Natural killer cell (primary cell): ENCODE results near the gene PHACTR2. TPM values are rescaled to one million over a fixed set of nuclear protein-coding genes. Genes with fewer than 3 reads are reported as not detected.
"Not testable (repeated sequence)": the region's sequence is repeated elsewhere in the genome, so short reads cannot be mapped to it uniquely, and the experiment has no call there.

ENCODE experiments used
- ATAC-seq, 3 donors: fragments of 150-1000 bp in 2 of 3; fragments of 200-7000 bp in 1 of 3; cut with Tn5 transposase; 1 replicate in 1 of 3; 2 replicates in 2 of 3; pipeline ENCODE4 v1.10.0; 2021; ENCODE audit warnings: mild to moderate bottlenecking in 2 of 3, moderate library complexity in 2 of 3
- DNase-seq, 2 donors: peaks; one replicate each; pipeline versions ENCODE4 v3.0.0 to v3.0.0-alpha.2; 2013 to 2021; ENCODE audit warnings: mixed read lengths in 1 of 2
- H3K27ac ChIP-seq: one replicate; pipeline ENCODE4 v1.5.1; 2013; ENCODE audit warnings: mild to moderate bottlenecking, low read length
- H3K27me3 ChIP-seq: one replicate; pipeline ENCODE4 v1.6.1; 2013; ENCODE audit warnings: low read length; ENCODE audit not compliant: control insufficient read depth, insufficient read depth
- H3K36me3 ChIP-seq: one replicate; pipeline ENCODE4 v1.6.1; 2013; ENCODE audit warnings: low read length; ENCODE audit not compliant: control insufficient read depth, insufficient read depth
- H3K4me1 ChIP-seq: one replicate; pipeline ENCODE4 v1.6.1; 2013; ENCODE audit warnings: low read length; ENCODE audit not compliant: control insufficient read depth, insufficient read depth
- H3K4me3 ChIP-seq: one replicate; pipeline ENCODE4 v1.5.1; 2013; ENCODE audit warnings: low read length
- H3K9me3 ChIP-seq: one replicate; pipeline ENCODE4 v1.6.1; 2013; ENCODE audit warnings: low read length; ENCODE audit not compliant: control insufficient read depth, insufficient read depth
- H3K27ac Mint-ChIP-seq, 2 donors: one replicate each; pipeline ENCODE4 v1.8.0; 2022; ENCODE audit warnings: mild to moderate bottlenecking in 2 of 2, mixed read lengths in 2 of 2, moderate library complexity in 1 of 2
- H3K27me3 Mint-ChIP-seq, 2 donors: one replicate each; pipeline ENCODE4 v1.8.0; 2022; ENCODE audit warnings: low read depth in 2 of 2, mixed read lengths in 2 of 2
- H3K36me3 Mint-ChIP-seq: one replicate; pipeline ENCODE4 v1.8.0; 2022; ENCODE audit warnings: mixed read lengths
- H3K4me1 Mint-ChIP-seq, 2 donors: one replicate each; pipeline ENCODE4 v1.8.0; 2022; ENCODE audit warnings: mixed read lengths in 2 of 2
- H3K4me3 Mint-ChIP-seq: one replicate; pipeline ENCODE4 v1.8.0; 2022; ENCODE audit warnings: mild to moderate bottlenecking, moderate library complexity, mixed read lengths
- H3K9me3 Mint-ChIP-seq, 2 donors: one replicate each; pipeline ENCODE4 v1.8.0; 2022; ENCODE audit warnings: mixed read lengths in 2 of 2
- CTCF ChIP-seq: fragments of 200-600 bp; IDR thresholded peaks from one replicate; pipeline ENCODE4 v1.8.0; 2022; ENCODE audit warnings: antibody characterized with exemption
- WGBS: methylation state at CpG from one replicate; pipeline ENCODE4 v1.1.7; 2013; ENCODE audit warnings: missing lambda C conversion rate; ENCODE audit not compliant: insufficient coverage; 5-methylcytosine and 5-hydroxymethylcytosine counted together
- intact Hi-C: fragments of 100-400 bp; cut with micrococcal nuclease; formaldehyde crosslinking; loops from one replicate; pipeline ENCODE4 v1.14.2; 2022
- total RNA-seq, 4 donors: library from RNA; stranded (reverse); fragments of 120-200 nt in 1 of 4; gene quantifications; one replicate each; pipeline versions ENCODE4 v1.2.3 to v1.2.4, GENCODE V29; 2013 to 2022

The PHACTR2 gene
- total RNA-seq, 3 donors from 2014 or later (not counting 1 experiment from before 2014, with no cell fraction given): 23.8 to 32.7 (median 24.9) TPM

- H3K9me3 ChIP-seq: no peaks in the 10 kb centered on the region
- intact Hi-C loops: no loop called here
- Mint-ChIP-seq H3K27ac (no peak overlapping the region), H3K27me3 (no peaks in the 10 kb centered on the region), H3K4me3 (no peak overlapping the region), H3K9me3 (no peaks in the 10 kb centered on the region), H3K36me3 (no peaks in the 10 kb centered on the region), H3K4me1 (peaks cover 11 to 33% of the 10 kb centered on the region in 2 donors)
- no peak for TF ChIP-seq CTCF
- DNase-seq (no peak), ATAC-seq (no peak)
- 51% methylated on average over 6 of the region's 6 CpGs for WGBS
- no peaks in the 10 kb centered on the region for H3K36me3 ChIP-seq
- peaks cover 3% of the 10 kb centered on the region for H3K4me1 ChIP-seq
- H3K4me3 ChIP-seq: no peak overlapping the region
- no peak overlapping the region for H3K27ac ChIP-seq
- H3K27me3 ChIP-seq: no peaks in the 10 kb centered on the region
These were observed 30.0 kb upstream of the PHACTR2 start for GRCh38 chr6:143647732-143648131.

GRCh38 chr6:143649319-143649718 lies 28.4 kb upstream of the PHACTR2 start:
- H3K36me3 ChIP-seq, DNase-seq, H3K27me3 Mint-ChIP-seq, H3K27me3 ChIP-seq, ATAC-seq, H3K36me3 Mint-ChIP-seq, H3K9me3 ChIP-seq, H3K27ac Mint-ChIP-seq, H3K4me3 ChIP-seq, H3K9me3 Mint-ChIP-seq, intact Hi-C loops, H3K4me3 Mint-ChIP-seq, H3K4me1 ChIP-seq, H3K27ac ChIP-seq: not testable (repeated sequence)
- peaks cover 11 to 33% of the 10 kb centered on the region in 2 donors for H3K4me1 Mint-ChIP-seq
- 100% methylated on average over 1 of the region's 1 CpG for WGBS

- H3K9me3 ChIP-seq, H3K36me3 Mint-ChIP-seq, H3K36me3 ChIP-seq, H3K4me1 ChIP-seq, ATAC-seq, H3K27ac Mint-ChIP-seq, H3K9me3 Mint-ChIP-seq, H3K4me3 Mint-ChIP-seq, DNase-seq, intact Hi-C loops, H3K27me3 Mint-ChIP-seq, H3K4me3 ChIP-seq, H3K27ac ChIP-seq, H3K27me3 ChIP-seq: not testable (repeated sequence)
- WGBS: 94% methylated on average over 3 of the region's 4 CpGs
- H3K4me1 Mint-ChIP-seq: peaks cover 11 to 32% of the 10 kb centered on the region in 2 donors
These were observed 26.4 kb upstream of the PHACTR2 start for GRCh38 chr6:143651328-143651727.

- WGBS: 92% methylated on average over 6 of the region's 6 CpGs
- no peak for TF ChIP-seq CTCF
These were observed 24.9 kb upstream of the PHACTR2 start for GRCh38 chr6:143652841-143653331.

More at GRCh38 chr6:143652841-143653331, 24.9 kb upstream of the PHACTR2 start:
- DNase-seq: no peak
- Histone ChIP-seq H3K27me3 (no peaks in the 10 kb centered on the region), H3K4me3 (no peak overlapping the region), H3K36me3 (no peaks in the 10 kb centered on the region), H3K9me3 (peaks cover 5% of the 10 kb centered on the region), H3K27ac (no peak overlapping the region), H3K4me1 (no peaks in the 10 kb centered on the region)
- Mint-ChIP-seq H3K27me3 (no peaks in the 10 kb centered on the region), H3K36me3 (no peaks in the 10 kb centered on the region), H3K4me3 (no peak overlapping the region), H3K27ac (no peak overlapping the region), H3K9me3 (no peaks in the 10 kb centered on the region), H3K4me1 (peaks cover 2 to 19% of the 10 kb centered on the region in 2 donors)
- no peak for ATAC-seq
- intact Hi-C loops: no loop called here
